ENCODE results near the gene HECTD3.

The HECTD3 gene

GRCh38 chr1:45026446-45026845 lies 15.3 kb upstream of the HECTD3 start:
- no peak overlapping the region for H3K4me3 ChIP-seq (ENCODE audit: low read depth, low read length)
- TF ChIP-seq CTCF (IDR thresholded peaks at IDR 0.05; ENCODE audit: low read depth, low read length) = no peak

- no peak for TF ChIP-seq CTCF (IDR thresholded peaks at IDR 0.05; ENCODE audit: low read depth, low read length)
- no peak overlapping the region for H3K4me3 ChIP-seq (ENCODE audit: low read depth, low read length)
Observed at GRCh38 chr1:45023663-45024062, 12.5 kb upstream of the HECTD3 start.

GRCh38 chr1:45018599-45019230 lies 7.6 kb upstream of the HECTD3 start:
- peak; percentile 82 for TF ChIP-seq CTCF (IDR thresholded peaks at IDR 0.05; ENCODE audit: low read depth, low read length)

GRCh38 chr1:45016767-45017166 lies 5.6 kb upstream of the HECTD3 start:
- H3K4me3 ChIP-seq (ENCODE audit: low read depth, low read length) = no peak overlapping the region
- TF ChIP-seq CTCF (IDR thresholded peaks at IDR 0.05; ENCODE audit: low read depth, low read length) = no peak

More at GRCh38 chr1:45018599-45019230, 7.6 kb upstream of the HECTD3 start:
- H3K4me3 ChIP-seq (ENCODE audit: low read depth, low read length) = no peak overlapping the region

GRCh38 chr1:45016090-45016697 lies 5.1 kb upstream of the HECTD3 start:
- TF ChIP-seq CTCF (IDR thresholded peaks at IDR 0.05; ENCODE audit: low read depth, low read length) = no peak
- no peak overlapping the region for H3K4me3 ChIP-seq (ENCODE audit: low read depth, low read length)

- TF ChIP-seq CTCF (IDR thresholded peaks at IDR 0.05; ENCODE audit: low read depth, low read length) = no peak
- H3K4me3 ChIP-seq (ENCODE audit: low read depth, low read length) = no peak overlapping the region
Observed at GRCh38 chr1:45015683-45016082, 4.6 kb upstream of the HECTD3 start.

- no peak overlapping the region for H3K4me3 ChIP-seq (ENCODE audit: low read depth, low read length)
- peak; percentile 78 for TF ChIP-seq CTCF (IDR thresholded peaks at IDR 0.05; ENCODE audit: low read depth, low read length)
Observed at GRCh38 chr1:45014321-45015028, 3.4 kb upstream of the HECTD3 start.

All from WI38 (cell line).